ENCODE measurements around the gene ATN1.
A peak's percentile ranks its signal among the peaks of the same experiment; 100 is the strongest.

ATN1 gene

GRCh38 chr12:6939191-6939540, 11.4 kb downstream of the ATN1 start:
- TF ChIP-seq CTCF (conservative IDR thresholded peaks at IDR 0.05; ENCODE audit: low read length) = no peak
- no peak for DNase-seq (ENCODE audit: low read depth)
- H3K4me3 ChIP-seq (ENCODE audit: low read length) = no peak overlapping the region

- no peak for TF ChIP-seq CTCF (conservative IDR thresholded peaks at IDR 0.05; ENCODE audit: low read length)
- DNase-seq (ENCODE audit: low read depth) = no peak
- no peak overlapping the region for H3K4me3 ChIP-seq (ENCODE audit: low read length)
Measured at GRCh38 chr12:6941267-6941666, 13.5 kb downstream of the ATN1 start.

- no peak overlapping the region for H3K4me3 ChIP-seq (ENCODE audit: low read length)
- no peak for DNase-seq (ENCODE audit: low read depth)
- no peak for TF ChIP-seq CTCF (conservative IDR thresholded peaks at IDR 0.05; ENCODE audit: low read length)
Measured at GRCh38 chr12:6941782-6942181, 14.0 kb downstream of the ATN1 start.

- peak; percentile 26 for DNase-seq (ENCODE audit: low read depth)
- H3K4me3 ChIP-seq (ENCODE audit: low read length) = no peak overlapping the region
- no peak for TF ChIP-seq CTCF (conservative IDR thresholded peaks at IDR 0.05; ENCODE audit: low read length)
Measured at GRCh38 chr12:6942331-6942665, 14.5 kb downstream of the ATN1 start.

- DNase-seq (ENCODE audit: low read depth) = peak; percentile 95
Measured at GRCh38 chr12:6943389-6943721, 15.6 kb downstream of the ATN1 start.

GRCh38 chr12:6943722-6944380, 16.1 kb downstream of the ATN1 start, which contains the start of the genes C12orf57 and RNU7-1:
Gene C12orf57 (plus strand): TSS chr12:6944022. CDS start chr12:6944122, 100 bp downstream.
Gene RNU7-1 (plus strand): TSS chr12:6943816.
- H3K4me3 ChIP-seq (ENCODE audit: low read length) = peak within 1 kb of the TSS; percentile 88
- DNase-seq (ENCODE audit: low read depth) = peak; percentile 81
- TF ChIP-seq CTCF (conservative IDR thresholded peaks at IDR 0.05; ENCODE audit: low read length) = no peak

More at GRCh38 chr12:6943389-6943721, 15.6 kb downstream of the ATN1 start:
- peak overlapping the region; percentile 88 for H3K4me3 ChIP-seq (ENCODE audit: low read length)
- TF ChIP-seq CTCF (conservative IDR thresholded peaks at IDR 0.05; ENCODE audit: low read length) = no peak

- peak; percentile 84 for TF ChIP-seq CTCF (conservative IDR thresholded peaks at IDR 0.05; ENCODE audit: low read length)
- peak overlapping the region; percentile 88 for H3K4me3 ChIP-seq (ENCODE audit: low read length)
- DNase-seq (ENCODE audit: low read depth) = peak; percentile 92
Measured at GRCh38 chr12:6944381-6945186, 16.8 kb downstream of the ATN1 start.
